Measurements from ENCODE around the gene POU6F2. TPM values are rescaled to one million over a fixed set of nuclear protein-coding genes. Genes with fewer than 3 reads are reported as not detected.
"Not testable (repeated sequence)": the region's sequence is repeated elsewhere in the genome, so short reads cannot be mapped to it uniquely, and the experiment has no call there.

POU6F2 gene
- total RNA-seq, 3 donors from 2014 or later = under 0.01 TPM; not detected in 2

DNA sequence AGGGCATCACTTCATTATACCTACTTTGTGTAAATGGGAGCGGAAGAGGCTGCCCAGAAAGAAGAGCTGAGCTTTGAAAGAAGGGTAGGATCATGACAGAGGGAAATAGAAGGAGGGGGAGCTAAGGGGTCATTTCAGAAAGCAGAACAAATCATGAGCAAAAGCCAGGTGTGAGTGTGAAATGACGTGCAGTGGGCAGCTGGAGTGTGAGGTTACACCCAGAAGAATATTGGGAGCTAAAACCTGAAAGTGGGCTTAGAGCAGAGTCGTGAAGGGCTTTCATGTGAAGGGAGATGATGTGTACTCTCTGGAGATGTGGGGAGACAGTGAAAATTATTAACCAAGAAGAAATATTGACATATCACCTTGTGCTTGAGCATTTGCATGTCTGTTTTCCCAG lies 343.5 kb downstream of the POU6F2 start:
- Histone ChIP-seq H3K36me3 (no peaks in the 10 kb centered on the region), H3K27ac (no peak overlapping the region)
- intact Hi-C loops (cut with DNase I; ENCODE audit: low total_unique reads) = no loop called here

DNA sequence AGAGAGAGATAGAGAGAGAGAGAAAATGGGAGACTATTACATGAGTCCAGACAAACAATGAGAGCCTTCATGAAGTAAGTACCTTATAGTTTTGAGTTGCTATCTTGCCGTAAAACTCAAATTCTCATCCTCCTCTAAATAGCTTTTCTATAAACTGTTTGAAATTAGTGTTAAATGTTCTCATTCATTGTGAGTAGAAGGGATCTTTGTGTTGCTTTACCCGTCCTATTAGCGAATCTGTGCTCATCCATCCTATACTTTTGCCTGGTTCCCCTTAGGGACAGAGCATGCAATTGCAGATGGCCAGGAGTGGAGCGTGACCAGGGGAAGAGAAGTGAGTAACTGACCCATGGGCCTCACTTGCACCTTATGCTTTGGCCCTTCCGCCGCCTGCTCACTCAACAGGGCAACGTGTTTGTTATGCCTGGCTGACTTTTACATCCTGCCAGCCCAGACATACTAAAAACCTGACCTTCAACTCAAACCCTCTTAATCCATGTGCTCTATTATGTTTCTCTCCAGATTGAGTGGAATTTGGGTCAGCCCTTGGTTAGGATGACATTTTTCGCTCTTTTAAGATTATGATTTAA lies 344.3 kb downstream of the POU6F2 start:
- Histone ChIP-seq H3K27ac (no peak overlapping the region), H3K4me3 (no peak overlapping the region), H3K9me3 (no peaks in the 10 kb centered on the region), H3K27me3 (no peaks in the 10 kb centered on the region), H3K36me3 (no peaks in the 10 kb centered on the region), H3K4me1 (no peaks in the 10 kb centered on the region)
- TF ChIP-seq, protein P1, sequence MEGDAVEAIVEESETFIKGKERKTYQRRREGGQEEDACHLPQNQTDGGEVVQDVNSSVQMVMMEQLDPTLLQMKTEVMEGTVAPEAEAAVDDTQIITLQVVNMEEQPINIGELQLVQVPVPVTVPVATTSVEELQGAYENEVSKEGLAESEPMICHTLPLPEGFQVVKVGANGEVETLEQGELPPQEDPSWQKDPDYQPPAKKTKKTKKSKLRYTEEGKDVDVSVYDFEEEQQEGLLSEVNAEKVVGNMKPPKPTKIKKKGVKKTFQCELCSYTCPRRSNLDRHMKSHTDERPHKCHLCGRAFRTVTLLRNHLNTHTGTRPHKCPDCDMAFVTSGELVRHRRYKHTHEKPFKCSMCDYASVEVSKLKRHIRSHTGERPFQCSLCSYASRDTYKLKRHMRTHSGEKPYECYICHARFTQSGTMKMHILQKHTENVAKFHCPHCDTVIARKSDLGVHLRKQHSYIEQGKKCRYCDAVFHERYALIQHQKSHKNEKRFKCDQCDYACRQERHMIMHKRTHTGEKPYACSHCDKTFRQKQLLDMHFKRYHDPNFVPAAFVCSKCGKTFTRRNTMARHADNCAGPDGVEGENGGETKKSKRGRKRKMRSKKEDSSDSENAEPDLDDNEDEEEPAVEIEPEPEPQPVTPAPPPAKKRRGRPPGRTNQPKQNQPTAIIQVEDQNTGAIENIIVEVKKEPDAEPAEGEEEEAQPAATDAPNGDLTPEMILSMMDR (IDR thresholded peaks at IDR 0.05) = no peak
- TF ChIP-seq POLR2A (IDR thresholded peaks at IDR 0.05) (no peak), POLR2AphosphoS5 (IDR thresholded peaks at IDR 0.05) (no peak)
- DNase-seq (ENCODE audit: low spot score in 2 of 2) = no peak
- intact Hi-C loops (cut with DNase I; ENCODE audit: low total_unique reads) = no loop called here

More for the DNA sequence above, 343.5 kb downstream of the POU6F2 start:
- no peak overlapping the region for H3K4me3 ChIP-seq
- no peaks in the 10 kb centered on the region for H3K4me1 ChIP-seq
- no peaks in the 10 kb centered on the region for H3K9me3 ChIP-seq
- H3K27me3 ChIP-seq = no peaks in the 10 kb centered on the region
- no peak for DNase-seq (ENCODE audit: low spot score in 2 of 2)
- TF ChIP-seq POLR2AphosphoS5 (IDR thresholded peaks at IDR 0.05) = no peak
- no peak for TF ChIP-seq POLR2A (IDR thresholded peaks at IDR 0.05)
- TF ChIP-seq, protein P1 (IDR thresholded peaks at IDR 0.05) = no peak

DNA sequence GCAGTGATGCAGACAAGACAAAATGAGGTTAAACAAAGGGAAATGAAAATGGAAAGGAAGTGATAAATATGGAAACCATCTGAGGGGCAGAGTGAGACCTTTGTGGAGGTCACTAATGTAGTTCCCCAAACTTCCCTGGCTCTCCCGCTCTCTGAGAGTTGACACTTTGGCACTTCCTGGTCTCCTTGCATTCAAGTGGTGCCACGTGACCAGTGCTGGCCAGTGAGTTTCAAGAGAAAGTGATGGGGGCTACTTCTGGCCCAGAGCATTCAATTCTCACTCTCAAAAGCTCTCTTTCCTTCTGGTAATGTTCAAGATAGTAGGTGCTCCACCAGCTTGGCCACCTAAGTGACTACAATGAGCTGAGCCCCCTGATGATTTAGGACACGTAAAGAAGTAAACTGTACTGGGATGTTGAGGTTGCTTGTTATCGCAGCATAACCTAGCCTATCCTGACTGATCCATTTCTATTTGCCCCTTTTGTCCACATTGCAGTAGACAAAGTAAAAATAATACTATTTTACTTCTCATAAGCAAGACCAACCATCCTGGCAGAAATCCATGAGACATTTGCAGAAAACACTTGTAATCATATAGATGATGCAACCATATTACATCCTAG lies 346.5 kb downstream of the POU6F2 start:
- intact Hi-C loops (cut with DNase I; ENCODE audit: low total_unique reads) = loop anchor here (2.0 kb wide), 1 partner anchor 71 kb away; no protein-coding TSS in a partner anchor
- TF ChIP-seq, protein P1 (IDR thresholded peaks at IDR 0.05) = no peak
- TF ChIP-seq POLR2AphosphoS5 (IDR thresholded peaks at IDR 0.05) = no peak
- no peak for TF ChIP-seq POLR2A (IDR thresholded peaks at IDR 0.05)
- Histone ChIP-seq H3K27ac (no peak overlapping the region), H3K4me1 (no peaks in the 10 kb centered on the region), H3K9me3 (no peaks in the 10 kb centered on the region), H3K4me3 (no peak overlapping the region), H3K36me3 (no peaks in the 10 kb centered on the region), H3K27me3 (no peaks in the 10 kb centered on the region)
- no peak for DNase-seq (ENCODE audit: low spot score in 2 of 2)

DNA sequence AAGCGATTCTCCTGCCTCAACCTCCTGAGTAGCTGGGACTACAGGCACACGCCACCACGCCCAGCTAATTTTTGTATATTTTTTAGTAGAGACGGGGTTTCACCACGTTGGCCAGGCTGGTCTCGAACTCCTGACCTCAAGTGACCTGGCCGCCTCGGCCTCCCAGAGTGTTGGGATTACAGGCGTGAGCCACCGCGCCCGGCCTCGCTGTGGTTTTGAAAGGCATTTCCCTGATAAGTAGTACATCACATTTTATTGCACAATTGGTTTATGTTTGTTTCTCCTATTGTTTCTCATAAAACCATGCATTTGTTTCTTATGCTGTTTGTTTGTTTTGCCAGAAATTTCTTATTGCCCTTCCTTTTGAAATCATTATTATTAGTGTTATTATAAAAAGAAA lies 353.9 kb downstream of the POU6F2 start:
- H3K27me3 ChIP-seq; intact Hi-C loops (cut with DNase I; ENCODE audit: low total_unique reads); H3K4me3 ChIP-seq; H3K4me1 ChIP-seq; H3K36me3 ChIP-seq; H3K27ac ChIP-seq; H3K9me3 ChIP-seq; DNase-seq (ENCODE audit: low spot score in 2 of 2): not testable (repeated sequence)

DNA sequence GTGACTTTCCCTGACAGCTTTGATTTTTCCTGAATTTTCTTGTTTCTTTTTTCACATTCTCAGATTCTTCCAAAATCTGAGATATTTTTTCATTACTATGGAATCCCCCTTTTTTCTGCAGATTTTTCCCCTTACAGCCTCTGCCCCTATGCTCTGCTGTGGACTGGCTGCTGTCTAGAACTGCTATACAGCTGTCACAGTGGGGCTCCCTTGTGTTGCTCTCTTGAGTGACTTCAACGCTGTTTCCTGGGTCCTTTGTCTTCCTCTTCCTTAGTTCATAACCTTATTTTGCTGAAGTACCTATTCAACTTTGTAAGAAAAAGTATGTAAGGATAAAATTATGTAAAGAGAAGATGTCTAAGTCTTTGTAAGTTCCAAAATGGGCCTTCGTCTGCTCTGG lies 354.4 kb downstream of the POU6F2 start:
- H3K36me3 ChIP-seq = no peaks in the 10 kb centered on the region
- TF ChIP-seq POLR2A (IDR thresholded peaks at IDR 0.05) (no peak), POLR2AphosphoS5 (IDR thresholded peaks at IDR 0.05) (no peak)
- TF ChIP-seq, protein P1 (IDR thresholded peaks at IDR 0.05) = no peak

More for the DNA sequence above, 354.4 kb downstream of the POU6F2 start:
- no peak for DNase-seq (ENCODE audit: low spot score in 2 of 2)
- no peak overlapping the region for H3K27ac ChIP-seq
- H3K4me3 ChIP-seq = no peak overlapping the region
- intact Hi-C loops (cut with DNase I; ENCODE audit: low total_unique reads) = no loop called here
- H3K4me1 ChIP-seq = no peaks in the 10 kb centered on the region
- H3K9me3 ChIP-seq = no peaks in the 10 kb centered on the region
- H3K27me3 ChIP-seq = no peaks in the 10 kb centered on the region

Data from breast epithelium (tissue), 4 donors.